Urothelium cell line (cell line): ENCODE data around the gene ADGRD1.

ENCODE experiments used
- DNase-seq: peaks from one replicate; pipeline ENCODE4 v3.0.0; 2011; ENCODE audit warnings: low spot score, mixed read lengths
- FAIRE-seq: peaks from 2 replicates; lab custom pipeline; 2011; peaks lifted over from hg19 to GRCh38; lab: Jason Lieb, UNC

ADGRD1 gene

DNA sequence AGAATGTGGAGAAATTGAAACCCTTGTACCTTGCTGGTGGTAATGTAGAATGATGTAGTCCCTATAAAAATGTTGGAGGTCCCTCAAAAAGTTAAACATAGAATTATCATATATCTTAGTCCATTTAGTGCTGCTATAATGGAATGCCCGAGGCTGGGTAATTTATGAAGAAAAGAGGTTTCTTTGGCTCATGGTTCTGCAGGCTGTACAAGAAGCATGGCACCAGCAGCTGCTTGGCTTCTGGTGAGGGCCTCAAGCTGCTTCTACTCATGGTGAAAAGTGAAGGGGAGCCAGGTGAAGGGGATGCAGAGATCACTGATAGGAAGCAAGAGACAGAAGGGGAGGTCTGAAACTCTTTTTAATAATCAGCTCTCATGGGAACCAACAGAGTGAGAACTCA, 233.9 kb downstream of the ADGRD1 start:
- DNase-seq (no peak), FAIRE-seq (no peak)

- DNase-seq, result no peak
- no peak for FAIRE-seq
Observed at GRCh38 chr12:131188131-131189050, 234.7 kb downstream of the ADGRD1 start.

DNA sequence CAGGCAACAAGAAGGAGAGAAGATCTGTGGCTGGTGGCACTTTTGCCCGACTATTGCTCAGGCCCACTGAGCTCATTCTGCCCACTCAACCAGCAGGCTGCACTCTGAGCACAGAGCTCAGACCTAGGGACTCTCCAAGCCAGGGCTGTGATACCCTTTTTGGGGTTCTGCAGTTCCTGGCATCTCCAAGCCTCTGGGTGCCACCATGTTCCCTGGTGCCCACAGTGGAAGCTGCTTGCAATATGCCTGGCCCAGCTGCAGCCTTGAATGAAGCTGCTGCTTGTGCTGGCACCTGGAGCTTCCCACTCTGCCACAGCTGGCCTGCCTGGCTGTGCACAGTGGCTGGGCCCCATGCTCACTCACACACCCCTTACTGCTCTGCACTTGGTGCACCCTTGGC, 236.1 kb downstream of the ADGRD1 start:
- no peak for DNase-seq
- no peak for FAIRE-seq

GRCh38 chr12:131190965-131191364, 237.3 kb downstream of the ADGRD1 start:
- DNase-seq (no peak), FAIRE-seq (no peak)
